ENCODE results near the gene DLG5. TPM values are rescaled to one million over a fixed set of nuclear protein-coding genes. Genes with fewer than 3 reads are reported as not detected.

The DLG5 gene
- total RNA-seq, 4 donors from 2014 or later = 45.4 to 92.4 (median 61.2) TPM

DNA sequence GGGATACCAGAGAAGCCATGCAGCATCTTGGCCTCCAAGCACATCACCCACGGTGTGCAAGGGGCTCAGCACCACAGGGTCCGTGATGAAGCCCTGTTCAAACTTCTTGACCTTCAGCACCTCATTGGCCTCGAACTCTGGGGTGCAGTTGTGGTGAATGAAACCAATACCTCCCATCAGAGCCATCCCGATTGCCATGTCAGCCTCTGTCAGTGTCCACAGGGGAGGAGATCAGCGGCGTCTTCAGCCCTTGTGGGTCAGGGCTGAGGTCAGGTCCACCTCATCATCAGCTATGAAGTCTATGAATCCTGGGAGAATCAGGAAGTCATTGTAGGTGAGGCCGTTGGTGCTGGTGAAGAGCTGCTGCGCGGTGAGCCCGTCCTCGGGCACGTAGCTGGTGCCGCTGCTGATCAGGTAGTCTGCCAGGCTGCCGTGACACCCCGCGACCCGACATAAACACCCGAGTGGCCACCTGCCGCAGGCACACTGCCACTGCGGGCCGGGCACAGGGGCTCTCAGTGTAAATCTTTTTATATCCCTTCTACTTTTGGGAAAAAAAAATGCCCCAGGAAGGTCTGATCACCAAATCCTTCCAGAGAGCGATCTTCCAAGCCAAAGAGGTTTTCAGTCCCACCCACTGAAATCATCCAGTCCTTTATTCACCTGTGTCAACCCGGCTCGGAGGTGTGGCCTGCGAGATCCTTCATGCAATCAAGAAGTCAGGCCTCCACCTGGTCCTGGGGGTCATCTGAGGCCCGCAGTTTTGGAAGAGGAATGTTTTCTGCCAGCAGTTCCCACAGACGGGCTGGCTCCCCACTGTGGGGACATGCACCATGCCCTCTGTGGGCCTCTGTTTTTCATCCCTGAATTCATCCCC, 144.9 kb downstream of the DLG5 start:
- Histone ChIP-seq H3K9me3 (no peaks in the 10 kb centered on the region), H3K27ac (no peak overlapping the region), H3K36me3 (peaks cover 9 to 30% of the 10 kb centered on the region in 2 donors), H3K27me3 (no peaks in the 10 kb centered on the region), H3K4me1 (no peaks in the 10 kb centered on the region), H3K4me3 (replicated peaks in 1 of 3) (no peak overlapping the region)
- 93 to 97% methylated on average over 26 to 27 of the region's 27 CpGs for WGBS, 2 donors
- DNase-seq = no peak
- intact Hi-C loops (cut with DNase I) = no loop called here
- TF ChIP-seq, protein P1, sequence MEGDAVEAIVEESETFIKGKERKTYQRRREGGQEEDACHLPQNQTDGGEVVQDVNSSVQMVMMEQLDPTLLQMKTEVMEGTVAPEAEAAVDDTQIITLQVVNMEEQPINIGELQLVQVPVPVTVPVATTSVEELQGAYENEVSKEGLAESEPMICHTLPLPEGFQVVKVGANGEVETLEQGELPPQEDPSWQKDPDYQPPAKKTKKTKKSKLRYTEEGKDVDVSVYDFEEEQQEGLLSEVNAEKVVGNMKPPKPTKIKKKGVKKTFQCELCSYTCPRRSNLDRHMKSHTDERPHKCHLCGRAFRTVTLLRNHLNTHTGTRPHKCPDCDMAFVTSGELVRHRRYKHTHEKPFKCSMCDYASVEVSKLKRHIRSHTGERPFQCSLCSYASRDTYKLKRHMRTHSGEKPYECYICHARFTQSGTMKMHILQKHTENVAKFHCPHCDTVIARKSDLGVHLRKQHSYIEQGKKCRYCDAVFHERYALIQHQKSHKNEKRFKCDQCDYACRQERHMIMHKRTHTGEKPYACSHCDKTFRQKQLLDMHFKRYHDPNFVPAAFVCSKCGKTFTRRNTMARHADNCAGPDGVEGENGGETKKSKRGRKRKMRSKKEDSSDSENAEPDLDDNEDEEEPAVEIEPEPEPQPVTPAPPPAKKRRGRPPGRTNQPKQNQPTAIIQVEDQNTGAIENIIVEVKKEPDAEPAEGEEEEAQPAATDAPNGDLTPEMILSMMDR (IDR thresholded peaks at IDR 0.05) = no peak
- TF ChIP-seq POLR2A (IDR thresholded peaks at IDR 0.05) = no peak

DNA sequence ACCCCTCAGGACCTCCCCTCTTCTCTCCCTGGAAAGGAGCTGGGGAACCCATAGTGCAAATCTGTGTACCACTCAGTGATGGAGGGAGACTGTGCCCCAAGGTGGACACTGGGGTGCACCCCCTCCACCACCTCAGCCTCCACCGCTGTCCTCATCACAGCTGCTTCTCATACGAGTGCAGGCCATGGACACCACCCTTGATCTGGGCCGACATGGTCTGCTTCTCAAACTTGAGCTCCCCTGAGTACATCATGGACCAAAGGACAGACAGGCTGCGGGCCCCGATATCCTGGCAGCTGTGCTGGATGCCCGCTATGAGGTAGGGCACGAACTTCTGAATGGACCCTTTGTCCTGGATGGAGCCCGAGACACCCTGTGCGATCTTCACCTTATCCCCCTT, 146.4 kb downstream of the DLG5 start:
- no peak overlapping the region for H3K4me3 ChIP-seq (replicated peaks in 1 of 3)
- peaks cover 5% of the 10 kb centered on the region in 2 donors for H3K4me1 ChIP-seq
- peaks cover 9 to 30% of the 10 kb centered on the region in 2 donors for H3K36me3 ChIP-seq
- H3K27me3 ChIP-seq = no peaks in the 10 kb centered on the region
- H3K27ac ChIP-seq = no peak overlapping the region
- no peak for TF ChIP-seq POLR2A (IDR thresholded peaks at IDR 0.05)
- TF ChIP-seq, protein P1 (IDR thresholded peaks at IDR 0.05) = no peak
- intact Hi-C loops (cut with DNase I) = no loop called here
- H3K9me3 ChIP-seq = no peaks in the 10 kb centered on the region
- no peak for DNase-seq
- WGBS, 2 donors = 96% methylated on average over 8 to 9 of the region's 9 CpGs

DNA sequence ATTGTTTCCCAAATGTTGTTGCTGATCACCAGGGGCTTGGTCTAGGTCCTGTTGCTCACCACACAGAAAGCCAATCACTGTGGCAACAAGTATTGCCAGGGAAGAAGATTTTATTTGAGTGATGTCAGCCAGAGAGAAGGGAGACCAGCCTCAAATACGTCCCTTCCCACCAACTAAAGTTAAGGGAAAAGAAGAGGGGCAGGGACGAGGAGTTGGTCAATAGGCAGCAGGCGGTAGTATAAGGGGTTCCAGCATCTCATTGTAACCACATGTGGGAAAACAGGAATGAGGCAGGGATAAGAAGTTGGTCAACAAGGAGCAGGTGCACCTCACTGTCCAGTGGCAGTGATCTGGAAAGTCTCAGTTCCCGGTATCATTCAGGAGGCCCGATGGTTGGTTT, 150.1 kb downstream of the DLG5 start:
- DNase-seq = no peak
- Histone ChIP-seq H3K27me3 (no peaks in the 10 kb centered on the region), H3K27ac (no peak overlapping the region), H3K4me3 (replicated peaks in 1 of 3) (no peak overlapping the region), H3K4me1 (peaks cover 24 to 28% of the 10 kb centered on the region in 2 donors), H3K9me3 (no peaks in the 10 kb centered on the region), H3K36me3 (peaks cover 0 to 15% of the 10 kb centered on the region in 2 donors)
- whole genome bisulfite sequencing, 2 donors = 78 to 89% methylated on average over 5 of the region's 5 CpGs
- TF ChIP-seq, protein P1 (IDR thresholded peaks at IDR 0.05) = no peak
- TF ChIP-seq POLR2A (IDR thresholded peaks at IDR 0.05) = no peak
- intact Hi-C loops (cut with DNase I) = no loop called here

DNA sequence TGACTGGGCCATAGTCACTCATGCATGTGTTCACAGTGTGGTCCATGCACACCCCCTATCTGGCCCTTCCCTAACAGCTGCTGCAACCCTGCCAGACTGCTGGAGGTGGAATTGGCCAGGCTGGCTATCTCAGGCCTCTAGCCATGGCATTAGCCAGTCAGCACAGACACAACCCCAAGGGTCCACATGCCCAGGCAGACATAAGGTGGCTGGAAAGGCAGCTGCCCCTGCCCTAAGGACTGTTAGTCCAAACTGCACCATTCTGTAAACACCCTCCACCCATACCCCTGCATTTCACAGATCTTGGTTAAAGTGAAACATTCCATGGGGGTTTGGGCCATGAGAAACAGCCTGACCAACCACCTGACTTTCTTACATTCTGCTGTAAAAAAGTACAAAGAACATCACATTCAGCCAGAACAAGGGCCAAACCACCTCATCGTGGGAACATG, 151.6 kb downstream of the DLG5 start:
- Histone ChIP-seq H3K27ac (peak overlapping the region in 2 of 3 donors; percentile 3 to 20), H3K4me1 (peaks cover 24 to 28% of the 10 kb centered on the region in 2 donors), H3K9me3 (no peaks in the 10 kb centered on the region), H3K36me3 (peaks cover 0 to 2% of the 10 kb centered on the region in 2 donors), H3K4me3 (replicated peaks in 1 of 3) (no peak overlapping the region), H3K27me3 (no peaks in the 10 kb centered on the region)
- WGBS, 2 donors = 46 to 69% methylated on average over 1 of the region's 1 CpG
- no peak for TF ChIP-seq POLR2A (IDR thresholded peaks at IDR 0.05)
- TF ChIP-seq, protein P1 (IDR thresholded peaks at IDR 0.05) = no peak
- intact Hi-C loops (cut with DNase I) = no loop called here
- DNase-seq = no peak

Data from thyroid gland (tissue), 4 donors.